Glutamatergic neuron (in vitro differentiated cells): ENCODE data around the gene NLRP1. TPM values are rescaled to one million over a fixed set of nuclear protein-coding genes. Genes with fewer than 3 reads are reported as not detected.

Experiments
- DNase-seq: peaks from one replicate; pipeline ENCODE4 v3.0.0; 2022
- H3K27ac Mint-ChIP-seq: one replicate; pipeline ENCODE4 v1.8.0; 2020; ENCODE audit warnings: mild to moderate bottlenecking, mixed read lengths, inconsistent platforms; ENCODE audit not compliant: unreplicated experiment
- H3K27me3 Mint-ChIP-seq: one replicate; pipeline ENCODE4 v1.8.0; 2020; ENCODE audit warnings: mild to moderate bottlenecking, moderate library complexity, mixed read lengths, inconsistent platforms; ENCODE audit not compliant: unreplicated experiment
- H3K36me3 Mint-ChIP-seq: one replicate; pipeline ENCODE4 v1.8.0; 2020; ENCODE audit warnings: mild to moderate bottlenecking, mixed read lengths, inconsistent platforms; ENCODE audit not compliant: unreplicated experiment
- H3K4me1 Mint-ChIP-seq: one replicate; pipeline ENCODE4 v1.8.0; 2020; ENCODE audit warnings: mild to moderate bottlenecking, low read depth, mixed read lengths, inconsistent platforms; ENCODE audit not compliant: unreplicated experiment
- H3K4me3 Mint-ChIP-seq: one replicate; pipeline ENCODE4 v1.8.0; 2020; ENCODE audit warnings: mild to moderate bottlenecking, mixed read lengths, inconsistent platforms; ENCODE audit not compliant: unreplicated experiment
- H3K9me3 Mint-ChIP-seq: one replicate; pipeline ENCODE4 v1.8.0; 2020; ENCODE audit warnings: mild to moderate bottlenecking, moderate library complexity, mixed read lengths, inconsistent platforms; ENCODE audit not compliant: unreplicated experiment
- CTCF ChIP-seq: fragments of 200-600 bp; sonication (generic); IDR thresholded peaks from one replicate; pipeline ENCODE4 v1.5.0; 2021; ENCODE audit not compliant: partially characterized antibody, unreplicated experiment
- total RNA-seq: library from RNA; stranded (reverse); fragmentation: NEBNext Ultra II Directional; extraction: Animal tissue kit (Norgen Biotek cat#: 25700); gene quantifications from one replicate; pipeline ENCODE4 v1.2.1, GENCODE V29; 2021; ENCODE audit not compliant: unreplicated experiment

Gene NLRP1
- total RNA-seq, 1 donor from 2014 or later: 69.5 TPM

- Mint-ChIP-seq H3K4me1 (no peaks in the 10 kb centered on the region), H3K9me3 (peaks cover 2% of the 10 kb centered on the region), H3K36me3 (peaks cover 8% of the 10 kb centered on the region), H3K4me3 (no peak overlapping the region), H3K27me3 (no peaks in the 10 kb centered on the region), H3K27ac (no peak overlapping the region)
- no peak for TF ChIP-seq CTCF
- no peak for DNase-seq
Observed at GRCh38 chr17:5563456-5563855, 20.9 kb downstream of the NLRP1 start.

DNA sequence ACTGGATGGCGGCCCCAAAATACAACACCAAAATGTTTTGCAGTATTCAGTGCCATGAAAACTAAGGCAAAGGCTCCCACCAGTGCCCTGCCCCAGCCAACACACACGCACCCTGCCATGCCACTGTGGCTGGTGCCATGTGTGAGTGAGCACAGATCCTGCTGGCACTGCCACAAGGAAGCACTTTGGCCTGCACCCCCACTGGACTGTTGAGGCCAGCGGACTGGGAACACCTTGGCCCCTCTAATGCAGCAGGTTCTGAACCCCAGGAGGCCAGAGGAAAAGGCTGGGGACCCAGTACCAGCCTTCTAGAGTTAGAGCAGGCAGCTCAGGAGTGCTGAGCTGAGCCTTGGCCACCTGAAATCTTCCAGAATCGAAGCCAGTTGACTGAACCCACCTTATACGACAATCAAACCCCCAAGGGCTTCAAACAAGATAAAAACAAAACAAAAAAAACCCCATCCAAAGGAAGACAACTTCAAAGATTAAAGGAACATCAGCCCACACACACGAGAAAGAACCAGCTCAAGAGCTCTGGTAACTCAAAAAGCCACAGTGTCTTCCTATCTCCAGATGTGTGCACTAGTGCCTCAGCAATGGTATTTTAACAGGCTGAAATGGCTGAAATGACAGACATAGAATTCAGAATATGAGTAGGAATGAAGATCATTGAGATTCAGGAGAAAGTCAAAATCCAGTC is 21.5 kb downstream of the NLRP1 start:
- Mint-ChIP-seq H3K9me3 (peaks cover 2% of the 10 kb centered on the region), H3K4me1 (no peaks in the 10 kb centered on the region), H3K36me3 (peaks cover 8% of the 10 kb centered on the region), H3K4me3 (no peak overlapping the region), H3K27me3 (no peaks in the 10 kb centered on the region), H3K27ac (no peak overlapping the region)
- no peak for TF ChIP-seq CTCF
- DNase-seq: no peak

DNA sequence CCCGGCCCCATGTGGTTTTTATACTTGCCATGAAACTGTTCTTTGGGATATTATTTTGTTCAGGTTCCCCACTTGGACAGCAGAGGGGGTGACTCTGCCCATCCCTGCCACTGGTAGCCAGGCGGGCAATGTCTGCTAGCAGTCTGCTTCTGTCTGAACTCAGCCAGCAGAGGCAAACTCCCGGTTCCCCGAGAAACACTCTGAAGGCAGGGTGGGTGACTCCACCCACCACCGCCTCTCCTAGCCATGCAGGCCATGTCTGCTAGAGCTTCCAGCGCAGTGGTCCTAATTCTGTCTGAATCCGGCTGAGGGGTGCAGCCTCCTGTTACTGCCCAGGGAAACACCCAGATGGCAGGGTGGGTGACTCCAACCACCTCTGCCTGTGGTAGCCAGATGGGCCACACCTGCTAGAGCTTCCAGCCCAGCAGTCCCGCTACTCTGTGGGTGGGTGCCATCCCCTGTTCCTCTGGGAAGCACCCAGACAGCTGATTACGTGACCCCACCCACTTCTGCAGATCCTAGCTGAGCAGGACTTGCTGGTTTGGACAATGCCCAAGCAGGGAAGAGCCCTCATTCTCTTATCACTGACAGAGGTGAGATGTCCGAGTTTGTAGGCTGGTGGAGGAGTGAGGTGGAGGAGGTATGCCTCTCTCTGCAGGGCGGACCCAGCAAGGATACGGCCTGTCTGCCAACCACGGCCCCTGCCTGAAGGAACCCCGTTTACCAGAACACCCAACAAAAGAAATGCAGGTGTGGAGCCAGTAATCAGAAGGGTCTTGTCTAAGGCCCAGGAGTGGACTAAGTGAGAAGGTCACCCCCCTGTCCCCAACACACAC is 22.4 kb downstream of the NLRP1 start:
- Mint-ChIP-seq H3K4me3 (no peak overlapping the region), H3K9me3 (peaks cover 4% of the 10 kb centered on the region), H3K4me1 (no peaks in the 10 kb centered on the region), H3K27ac (no peak overlapping the region), H3K36me3 (peaks cover 8% of the 10 kb centered on the region), H3K27me3 (no peaks in the 10 kb centered on the region)
- DNase-seq: no peak
- no peak for TF ChIP-seq CTCF

GRCh38 chr17:5560361-5560988 is 23.8 kb downstream of the NLRP1 start:
- Mint-ChIP-seq H3K27me3 (no peaks in the 10 kb centered on the region), H3K4me1 (no peaks in the 10 kb centered on the region), H3K36me3 (peaks cover 8% of the 10 kb centered on the region), H3K4me3 (no peak overlapping the region), H3K9me3 (peaks cover 4% of the 10 kb centered on the region), H3K27ac (no peak overlapping the region)
- TF ChIP-seq CTCF: no peak
- DNase-seq: no peak
